BE2C (cell line): ENCODE data around the gene SLC6A9.

ENCODE experiments used
- DNase-seq: peaks from one replicate; pipeline ENCODE4 v3.0.0-alpha.2; 2020
- H3K27me3 ChIP-seq: fragments of 250-450 bp; sonication (Bioruptor Pico); 2 replicates; pipeline ENCODE4 v1.5.1; 2020; ENCODE audit warnings: mild to moderate bottlenecking
- H3K36me3 ChIP-seq: fragments of 250-450 bp; sonication (Bioruptor Pico); 2 replicates; pipeline ENCODE4 v1.5.1; 2020; ENCODE audit warnings: mild to moderate bottlenecking
- H3K4me1 ChIP-seq: fragments of 250-450 bp; sonication (Bioruptor Pico); 2 replicates; pipeline ENCODE4 v1.5.1; 2020
- H3K4me3 ChIP-seq: 2 replicates; pipeline ENCODE4 v1.5.1; 2011; ENCODE audit warnings: low read depth, low read length
- H3K9me3 ChIP-seq: fragments of 250-450 bp; sonication (Bioruptor Pico); 2 replicates; pipeline ENCODE4 v1.5.1; 2020
- CTCF ChIP-seq: IDR thresholded peaks from 2 replicates; pipeline ENCODE4 v1.5.1; 2012; ENCODE audit warnings: mild to moderate bottlenecking, low read depth, low read length

SLC6A9 gene

GRCh38 chr1:43968348-43968948 is 62.8 kb downstream of the SLC6A9 start:
- DNase-seq, result no peak
- H3K9me3 ChIP-seq, result no peaks in the 10 kb centered on the region
- TF ChIP-seq CTCF, result no peak
- H3K4me1 ChIP-seq, result no peaks in the 10 kb centered on the region
- no peaks in the 10 kb centered on the region for H3K27me3 ChIP-seq
- H3K4me3 ChIP-seq, result no peak overlapping the region
- peaks cover 4% of the 10 kb centered on the region for H3K36me3 ChIP-seq

- Histone ChIP-seq H3K4me1 (no peaks in the 10 kb centered on the region), H3K4me3 (no peak overlapping the region), H3K9me3 (no peaks in the 10 kb centered on the region), H3K36me3 (no peaks in the 10 kb centered on the region), H3K27me3 (no peaks in the 10 kb centered on the region)
- DNase-seq, result no peak
- no peak for TF ChIP-seq CTCF
Observed at GRCh38 chr1:43965316-43965715, 65.9 kb downstream of the SLC6A9 start.

GRCh38 chr1:43963890-43964289 is 67.4 kb downstream of the SLC6A9 start:
- no peak for TF ChIP-seq CTCF
- no peak for DNase-seq
- no peaks in the 10 kb centered on the region for H3K9me3 ChIP-seq
- no peak overlapping the region for H3K4me3 ChIP-seq
- H3K4me1 ChIP-seq, result no peaks in the 10 kb centered on the region
- H3K27me3 ChIP-seq, result no peaks in the 10 kb centered on the region
- H3K36me3 ChIP-seq, result no peaks in the 10 kb centered on the region

GRCh38 chr1:43963006-43963405 is 68.3 kb downstream of the SLC6A9 start:
- Histone ChIP-seq H3K27me3 (no peaks in the 10 kb centered on the region), H3K9me3 (no peaks in the 10 kb centered on the region), H3K4me3 (no peak overlapping the region), H3K4me1 (no peaks in the 10 kb centered on the region), H3K36me3 (no peaks in the 10 kb centered on the region)
- TF ChIP-seq CTCF, result no peak
- no peak for DNase-seq

- no peaks in the 10 kb centered on the region for H3K4me1 ChIP-seq
- H3K27me3 ChIP-seq, result no peaks in the 10 kb centered on the region
- TF ChIP-seq CTCF, result no peak
- no peaks in the 10 kb centered on the region for H3K9me3 ChIP-seq
- H3K36me3 ChIP-seq, result 0 out of 2 replicates have a peak, but pooled peaks cover 2% of the 10 kb centered on the region
- DNase-seq, result no peak
- no peak overlapping the region for H3K4me3 ChIP-seq
Observed at GRCh38 chr1:43962324-43962723, 68.9 kb downstream of the SLC6A9 start.

- H3K4me3 ChIP-seq, result no peak overlapping the region
- H3K27me3 ChIP-seq, result no peaks in the 10 kb centered on the region
- no peaks in the 10 kb centered on the region for H3K4me1 ChIP-seq
- H3K9me3 ChIP-seq, result no peaks in the 10 kb centered on the region
- DNase-seq, result no peak
- H3K36me3 ChIP-seq, result 0 out of 2 replicates have a peak, but pooled peaks cover 3% of the 10 kb centered on the region
- TF ChIP-seq CTCF, result no peak
Observed at GRCh38 chr1:43961692-43962091, 69.6 kb downstream of the SLC6A9 start.
